Adrenal gland (tissue), 5 donors: ENCODE measurements around the gene STK31.

Experiments
- POLR2A ChIP-seq, 2 donors: fragments of 450-650 bp; IDR thresholded peaks; one replicate each; pipeline ENCODE4 v1.6.1; 2017; ENCODE audit warnings: antibody characterized with exemption in 2 of 2, mild to moderate bottlenecking in 2 of 2, moderate library complexity in 1 of 2
- TF ChIP-seq, protein P1 (sequence below), 6 experiments: fragments of 450-650 bp in 4 of 6; fragments of 200-600 bp in 2 of 6; sonication (generic) in 1 of 6; IDR thresholded peaks; 1 replicate in 5 of 6; 2 replicates in 1 of 6; pipeline versions ENCODE4 v1.5.1 to v1.8.0; 2016 to 2021; ENCODE audit warnings: antibody characterized with exemption in 6 of 6, mild to moderate bottlenecking in 2 of 6, moderate library complexity in 1 of 6
- donor health status: DM: no; HTN: no; CAD: no.

DNA sequence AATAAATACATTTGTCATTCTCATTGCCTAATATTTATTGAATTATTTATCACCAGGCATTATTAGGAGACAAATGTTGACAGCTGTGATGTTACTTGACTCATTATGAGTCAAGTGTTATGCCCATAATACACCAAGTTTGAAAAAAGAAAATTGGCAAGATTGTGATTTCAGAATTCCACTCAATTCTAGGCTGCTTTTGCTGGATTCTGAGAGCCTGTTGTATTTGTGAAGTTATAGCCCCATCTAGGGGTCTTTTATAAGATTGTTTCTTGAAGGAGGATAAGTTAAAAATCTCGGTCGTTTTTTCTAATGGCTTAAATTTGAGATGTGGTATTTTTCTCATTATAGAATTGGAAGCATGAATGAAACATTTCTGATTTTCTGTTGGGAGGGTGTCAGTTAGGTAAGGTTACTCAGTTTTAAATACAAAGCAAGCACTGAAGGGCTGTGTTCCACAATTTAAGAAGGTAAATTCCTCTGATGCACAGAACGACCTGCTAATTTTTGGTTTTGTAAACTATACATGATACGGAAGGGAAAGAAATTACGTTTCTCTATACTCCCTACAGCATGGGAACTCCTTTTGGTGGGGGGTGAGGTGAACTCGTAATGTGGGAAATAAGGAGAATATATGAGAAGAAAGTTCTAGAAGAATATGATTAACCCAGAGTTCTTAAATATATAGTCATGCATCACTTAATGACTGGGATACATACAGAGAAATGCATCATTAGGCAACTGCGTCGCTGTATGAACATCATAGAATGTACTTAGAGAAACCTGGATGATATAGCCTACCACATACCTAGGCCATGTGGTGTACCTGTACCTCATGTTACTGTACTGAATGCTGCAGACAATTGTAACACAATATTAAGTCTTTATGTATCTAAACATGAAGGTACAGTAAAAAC is 2.6 kb downstream of the STK31 start:
- no peak for TF ChIP-seq POLR2A (IDR thresholded peaks at IDR 0.05)
- TF ChIP-seq, protein P1, sequence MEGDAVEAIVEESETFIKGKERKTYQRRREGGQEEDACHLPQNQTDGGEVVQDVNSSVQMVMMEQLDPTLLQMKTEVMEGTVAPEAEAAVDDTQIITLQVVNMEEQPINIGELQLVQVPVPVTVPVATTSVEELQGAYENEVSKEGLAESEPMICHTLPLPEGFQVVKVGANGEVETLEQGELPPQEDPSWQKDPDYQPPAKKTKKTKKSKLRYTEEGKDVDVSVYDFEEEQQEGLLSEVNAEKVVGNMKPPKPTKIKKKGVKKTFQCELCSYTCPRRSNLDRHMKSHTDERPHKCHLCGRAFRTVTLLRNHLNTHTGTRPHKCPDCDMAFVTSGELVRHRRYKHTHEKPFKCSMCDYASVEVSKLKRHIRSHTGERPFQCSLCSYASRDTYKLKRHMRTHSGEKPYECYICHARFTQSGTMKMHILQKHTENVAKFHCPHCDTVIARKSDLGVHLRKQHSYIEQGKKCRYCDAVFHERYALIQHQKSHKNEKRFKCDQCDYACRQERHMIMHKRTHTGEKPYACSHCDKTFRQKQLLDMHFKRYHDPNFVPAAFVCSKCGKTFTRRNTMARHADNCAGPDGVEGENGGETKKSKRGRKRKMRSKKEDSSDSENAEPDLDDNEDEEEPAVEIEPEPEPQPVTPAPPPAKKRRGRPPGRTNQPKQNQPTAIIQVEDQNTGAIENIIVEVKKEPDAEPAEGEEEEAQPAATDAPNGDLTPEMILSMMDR (IDR thresholded peaks at IDR 0.05): peak; percentile 31 to 81 (median 68)
